Measurements from ENCODE around the gene FOXO3. TPM values are rescaled to one million over a fixed set of nuclear protein-coding genes. Genes with fewer than 3 reads are reported as not detected.
"Not testable (repeated sequence)": the region's sequence is repeated elsewhere in the genome, so short reads cannot be mapped to it uniquely, and the experiment has no call there.

FOXO3 gene
- total and polyA plus RNA-seq, 8 donors: 50.0 to 71.1 (median 63.1) TPM

DNA sequence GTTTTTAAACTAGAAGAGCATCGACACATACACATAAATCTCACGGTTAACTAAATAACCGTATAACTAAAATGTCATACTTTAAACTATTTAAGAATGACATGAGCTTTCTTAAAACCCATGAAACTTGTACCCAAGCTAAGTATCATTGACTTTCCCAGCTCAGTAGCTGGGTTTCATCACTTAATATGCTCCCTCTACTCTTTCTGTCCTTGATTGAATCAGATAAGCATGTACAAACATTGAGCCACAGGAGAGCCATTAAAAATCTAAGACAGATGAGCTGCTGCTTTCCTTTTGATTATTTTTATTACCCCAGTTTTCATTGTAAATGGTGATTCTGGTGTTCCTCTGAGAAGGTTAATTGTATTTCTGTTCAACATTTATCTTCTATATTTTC lies 115.8 kb downstream of the FOXO3 start:
- no peak overlapping the region for H3K4me3 ChIP-seq
- no peaks in the 10 kb centered on the region for H3K36me3 ChIP-seq
- intact Hi-C loops (cut with DNase I): no loop called here
- H3K9me3 ChIP-seq: no peaks in the 10 kb centered on the region
- H3K27me3 ChIP-seq: no peaks in the 10 kb centered on the region
- TF ChIP-seq, protein P1, sequence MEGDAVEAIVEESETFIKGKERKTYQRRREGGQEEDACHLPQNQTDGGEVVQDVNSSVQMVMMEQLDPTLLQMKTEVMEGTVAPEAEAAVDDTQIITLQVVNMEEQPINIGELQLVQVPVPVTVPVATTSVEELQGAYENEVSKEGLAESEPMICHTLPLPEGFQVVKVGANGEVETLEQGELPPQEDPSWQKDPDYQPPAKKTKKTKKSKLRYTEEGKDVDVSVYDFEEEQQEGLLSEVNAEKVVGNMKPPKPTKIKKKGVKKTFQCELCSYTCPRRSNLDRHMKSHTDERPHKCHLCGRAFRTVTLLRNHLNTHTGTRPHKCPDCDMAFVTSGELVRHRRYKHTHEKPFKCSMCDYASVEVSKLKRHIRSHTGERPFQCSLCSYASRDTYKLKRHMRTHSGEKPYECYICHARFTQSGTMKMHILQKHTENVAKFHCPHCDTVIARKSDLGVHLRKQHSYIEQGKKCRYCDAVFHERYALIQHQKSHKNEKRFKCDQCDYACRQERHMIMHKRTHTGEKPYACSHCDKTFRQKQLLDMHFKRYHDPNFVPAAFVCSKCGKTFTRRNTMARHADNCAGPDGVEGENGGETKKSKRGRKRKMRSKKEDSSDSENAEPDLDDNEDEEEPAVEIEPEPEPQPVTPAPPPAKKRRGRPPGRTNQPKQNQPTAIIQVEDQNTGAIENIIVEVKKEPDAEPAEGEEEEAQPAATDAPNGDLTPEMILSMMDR (IDR thresholded peaks at IDR 0.05): no peak
- ATAC-seq (no peak), DNase-seq (no peak)
- peaks cover 11 to 62% of the 10 kb centered on the region in 2 donors for H3K4me1 ChIP-seq
- peak overlapping the region in 1 of 2 donors; percentile 20 for H3K27ac ChIP-seq

DNA sequence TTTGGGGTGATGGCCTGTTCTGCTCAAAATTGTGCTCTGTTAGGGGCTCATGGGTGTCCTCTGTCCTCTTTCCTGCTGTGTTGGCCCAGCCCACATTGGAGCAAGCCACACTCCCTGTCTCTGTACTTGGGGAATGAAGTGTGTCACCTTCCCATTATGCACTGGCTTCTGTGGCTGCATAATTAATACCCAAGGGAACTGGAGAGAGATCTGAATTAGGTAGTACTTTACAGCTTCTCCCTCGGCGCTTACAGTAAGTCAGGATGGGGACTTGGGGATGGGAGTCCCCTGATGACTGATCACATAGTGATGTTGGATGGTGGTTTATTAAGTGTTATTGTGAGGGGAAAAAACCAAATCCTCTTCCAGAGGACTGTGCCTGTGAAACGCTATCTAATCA lies 116.6 kb downstream of the FOXO3 start:
- ATAC-seq (no peak), DNase-seq (no peak)
- intact Hi-C loops (cut with DNase I): no loop called here
- Histone ChIP-seq H3K36me3 (no peaks in the 10 kb centered on the region), H3K27me3 (no peaks in the 10 kb centered on the region), H3K27ac (peak overlapping the region in 1 of 2 donors; percentile 20), H3K4me1 (peaks cover 11 to 55% of the 10 kb centered on the region in 2 donors), H3K9me3 (no peaks in the 10 kb centered on the region), H3K4me3 (no peak overlapping the region)
- TF ChIP-seq, protein P1 (IDR thresholded peaks at IDR 0.05): no peak

DNA sequence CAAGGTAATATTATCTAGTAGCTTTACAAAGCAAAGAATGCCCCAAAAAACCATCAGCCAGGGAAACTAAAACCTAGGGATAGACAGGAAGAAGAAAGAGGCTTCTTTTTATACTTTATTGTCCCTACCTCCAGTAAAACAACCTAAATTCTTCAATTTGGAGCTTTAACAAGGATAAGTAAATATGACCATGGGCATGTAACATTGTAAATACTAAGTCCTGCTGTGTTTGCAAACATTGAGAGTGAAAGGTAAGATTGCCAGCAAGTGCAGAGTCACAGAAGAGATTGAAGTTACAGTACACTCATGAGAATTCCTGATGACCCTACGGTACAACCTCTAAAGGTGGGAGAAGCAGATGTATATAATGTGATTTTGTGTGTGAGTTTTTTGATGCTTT lies 117.2 kb downstream of the FOXO3 start:
- Histone ChIP-seq H3K36me3 (no peaks in the 10 kb centered on the region), H3K9me3 (no peaks in the 10 kb centered on the region), H3K27ac (peak overlapping the region in 1 of 2 donors; percentile 23), H3K27me3 (no peaks in the 10 kb centered on the region), H3K4me3 (no peak overlapping the region), H3K4me1 (peaks cover 11 to 50% of the 10 kb centered on the region in 2 donors)
- TF ChIP-seq, protein P1 (IDR thresholded peaks at IDR 0.05): no peak
- ATAC-seq: peak; percentile 53
- intact Hi-C loops (cut with DNase I): no loop called here
- no peak for DNase-seq

DNA sequence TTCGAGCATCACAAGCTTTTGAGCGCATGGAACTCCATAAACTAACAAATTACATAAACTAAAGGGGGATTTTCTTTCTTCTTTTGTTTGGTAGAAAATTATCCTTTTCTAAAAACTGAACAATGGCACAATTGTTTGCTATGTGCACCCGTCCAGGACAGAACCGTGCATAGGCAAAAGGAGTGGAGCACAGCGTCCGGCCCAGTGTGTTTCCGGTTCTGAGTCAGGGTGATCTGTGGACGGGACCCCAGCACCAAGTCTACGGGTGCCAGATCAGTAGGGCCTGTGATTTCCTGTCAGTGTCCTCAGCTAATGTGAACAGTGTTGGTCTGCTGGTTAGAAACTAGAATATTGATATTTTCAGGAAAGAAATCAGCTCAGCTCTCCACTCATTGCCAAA lies 119.6 kb downstream of the FOXO3 start:
- H3K4me1 ChIP-seq: peaks cover 19 to 37% of the 10 kb centered on the region in 2 donors
- H3K36me3 ChIP-seq; H3K27ac ChIP-seq; DNase-seq; H3K4me3 ChIP-seq; ATAC-seq; H3K27me3 ChIP-seq; H3K9me3 ChIP-seq; intact Hi-C loops (cut with DNase I): not testable (repeated sequence)

DNA sequence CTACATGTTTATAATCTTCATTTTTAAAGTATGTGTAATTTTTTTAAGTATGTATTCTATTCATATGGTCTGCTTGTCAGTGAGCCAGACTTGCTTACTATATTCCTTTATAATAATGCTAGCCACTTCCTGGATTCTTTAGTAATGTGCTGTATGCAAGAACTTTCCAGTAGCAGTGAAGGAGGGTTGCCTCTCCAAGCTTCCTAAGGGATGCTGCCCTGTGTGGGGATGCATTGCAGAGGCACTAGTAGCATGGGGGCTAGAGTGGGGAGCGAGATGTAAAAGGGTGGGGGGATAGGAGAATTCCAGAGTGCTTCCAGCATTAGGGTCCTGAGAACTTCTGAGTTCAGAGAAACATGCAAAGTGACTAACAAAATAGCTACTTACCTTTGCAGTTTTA lies 121.0 kb downstream of the FOXO3 start:
- Histone ChIP-seq H3K4me1 (peaks cover 17 to 27% of the 10 kb centered on the region in 2 donors), H3K36me3 (peaks cover 0 to 10% of the 10 kb centered on the region in 2 donors)
- H3K4me3 ChIP-seq; H3K27me3 ChIP-seq; ATAC-seq; intact Hi-C loops (cut with DNase I); DNase-seq; H3K27ac ChIP-seq; H3K9me3 ChIP-seq: not testable (repeated sequence)

DNA sequence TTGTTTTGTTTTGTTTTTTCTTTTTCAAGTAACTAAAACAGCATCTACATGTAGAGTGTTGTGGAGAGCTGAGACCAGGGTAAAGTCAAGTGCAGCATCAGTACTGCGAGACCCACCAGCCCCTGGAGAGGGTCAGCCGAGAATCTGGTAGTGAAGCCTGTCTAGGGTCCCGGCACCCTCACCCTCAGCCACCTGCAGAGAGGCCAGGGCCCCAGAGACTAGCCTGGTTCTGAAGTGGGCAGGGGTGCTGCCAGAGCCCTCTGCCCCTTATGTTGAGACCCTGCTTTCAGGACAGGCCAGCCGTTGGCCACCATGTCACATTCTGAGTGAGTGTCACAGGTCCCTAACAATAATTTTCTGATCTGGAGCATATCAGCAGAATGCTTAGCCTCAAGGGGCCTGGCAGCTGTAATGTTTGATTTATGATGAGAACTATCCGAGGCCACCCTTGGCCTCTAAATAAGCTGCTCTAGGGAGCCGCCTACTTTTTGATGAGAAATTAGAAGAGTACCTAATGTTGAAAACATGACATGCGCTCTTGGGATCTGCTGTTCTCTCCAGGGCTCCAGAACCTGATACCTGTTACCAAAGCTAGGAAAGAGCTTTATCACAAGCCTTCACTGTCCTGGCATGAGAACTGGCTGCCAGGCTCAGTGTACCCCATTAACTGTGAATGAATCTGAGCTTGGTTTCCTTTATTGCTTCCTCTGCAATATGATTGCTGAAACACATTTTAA lies 121.8 kb downstream of the FOXO3 start:
- ATAC-seq; H3K27ac ChIP-seq; intact Hi-C loops (cut with DNase I); H3K27me3 ChIP-seq; H3K4me3 ChIP-seq; H3K9me3 ChIP-seq; DNase-seq: not testable (repeated sequence)
- Histone ChIP-seq H3K4me1 (peaks cover 15 to 21% of the 10 kb centered on the region in 2 donors), H3K36me3 (peaks cover 0 to 14% of the 10 kb centered on the region in 2 donors)

DNA sequence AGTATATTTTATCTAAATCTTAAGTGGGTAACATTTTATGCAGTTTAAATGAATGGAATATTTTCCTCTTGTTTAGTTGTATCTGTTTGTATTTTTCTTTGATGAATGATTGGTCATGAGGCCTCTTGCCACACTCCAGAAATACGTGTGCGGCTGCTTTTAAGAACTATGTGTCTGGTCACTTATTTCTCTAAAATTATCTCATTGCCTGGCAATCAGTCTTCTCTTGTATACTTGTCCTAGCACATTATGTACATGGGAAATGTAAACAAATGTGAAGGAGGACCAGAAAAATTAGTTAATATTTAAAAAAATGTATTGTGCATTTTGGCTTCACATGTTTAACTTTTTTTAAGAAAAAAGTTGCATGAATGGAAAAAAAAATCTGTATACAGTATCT lies 123.3 kb downstream of the FOXO3 start:
- H3K27ac ChIP-seq; H3K9me3 ChIP-seq; H3K4me3 ChIP-seq; intact Hi-C loops (cut with DNase I); DNase-seq; ATAC-seq; H3K27me3 ChIP-seq: not testable (repeated sequence)
- Histone ChIP-seq H3K36me3 (peaks cover 0 to 14% of the 10 kb centered on the region in 2 donors), H3K4me1 (peaks cover 13 to 22% of the 10 kb centered on the region in 2 donors)

All from left lung (tissue), 10 donors.